Loucy (cell line): ENCODE data around the gene ZNF69.

Source experiments
- CTCF ChIP-seq: fragments of 200-600 bp; sonication (generic); conservative IDR thresholded peaks from 2 replicates; pipeline ENCODE4 v1.5.1; 2014; ENCODE audit warnings: mild to moderate bottlenecking, antibody characterized with exemption, low read length
- EZH2phosphoT487 ChIP-seq: fragments of 200-600 bp; IDR thresholded peaks from 2 replicates; pipeline ENCODE4 v1.6.1; 2018; ENCODE audit warnings: antibody characterized with exemption, mild to moderate bottlenecking, moderate library complexity, borderline replicate concordance

- TF ChIP-seq CTCF (no peak), EZH2phosphoT487 (no peak)
Observed at GRCh38 chr19:11890634-11891033, 3.1 kb downstream of the ZNF69 start.
